ENCODE data around the gene NEK5.

DNA sequence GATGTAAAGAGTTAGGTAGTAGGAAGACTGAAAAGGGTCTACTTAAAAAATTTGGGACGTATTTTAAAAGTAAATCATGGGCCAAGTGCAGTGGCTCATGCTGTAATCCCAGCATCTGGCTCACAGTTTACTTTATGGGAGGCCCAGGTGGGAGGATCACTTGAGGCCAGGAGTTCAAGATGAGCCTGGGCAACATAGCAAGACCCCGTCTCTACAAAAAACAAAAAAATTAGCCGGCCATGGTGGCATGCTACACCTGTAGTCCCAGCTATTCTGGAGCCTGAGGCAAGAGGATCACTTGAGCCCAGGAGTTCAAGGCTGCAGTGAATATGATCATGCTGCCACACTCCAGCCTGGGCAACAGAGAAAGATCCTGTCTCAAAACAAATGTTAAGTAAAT lies 81.4 kb downstream of the NEK5 start:
- TF ChIP-seq EZH2 (IDR thresholded peaks at IDR 0.05): no peak
- TF ChIP-seq POLR2AphosphoS5 (IDR thresholded peaks at IDR 0.05; ENCODE audit: borderline replicate concordance, low read depth, low read length): no peak
- TF ChIP-seq FOXP2 (optimal IDR thresholded peaks at IDR 0.05; ENCODE audit: control extremely low read depth, extremely low read length, insufficient read depth): no peak
